ENCODE data around the gene HSD3B1. TPM values are rescaled to one million over a fixed set of nuclear protein-coding genes. Genes with fewer than 3 reads are reported as not detected.

The HSD3B1 gene
- total RNA-seq, 1 experiment from 2014 or later = not detected

GRCh38 chr1:119482517-119483425 is 24.2 kb upstream of the HSD3B1 start:
- BruUV-seq (replicated peaks) = no TSS peak
- Mint-ChIP-seq H3K4me1 (ENCODE audit: low read depth, unreplicated experiment) (no peaks in the 10 kb centered on the region), H3K9me3 (ENCODE audit: low read depth, unreplicated experiment) (no peaks in the 10 kb centered on the region), H3K27ac (ENCODE audit: unreplicated experiment) (no peak overlapping the region), H3K36me3 (ENCODE audit: insufficient read depth, unreplicated experiment) (no peaks in the 10 kb centered on the region), H3K4me3 (ENCODE audit: low read depth, unreplicated experiment) (no peak overlapping the region), H3K27me3 (ENCODE audit: unreplicated experiment) (peaks cover 62% of the 10 kb centered on the region)
- no peak for DNase-seq
- intact Hi-C loops (cut with micrococcal nuclease; ENCODE audit: unreplicated experiment) = no loop called here
- TF ChIP-seq, protein P1, sequence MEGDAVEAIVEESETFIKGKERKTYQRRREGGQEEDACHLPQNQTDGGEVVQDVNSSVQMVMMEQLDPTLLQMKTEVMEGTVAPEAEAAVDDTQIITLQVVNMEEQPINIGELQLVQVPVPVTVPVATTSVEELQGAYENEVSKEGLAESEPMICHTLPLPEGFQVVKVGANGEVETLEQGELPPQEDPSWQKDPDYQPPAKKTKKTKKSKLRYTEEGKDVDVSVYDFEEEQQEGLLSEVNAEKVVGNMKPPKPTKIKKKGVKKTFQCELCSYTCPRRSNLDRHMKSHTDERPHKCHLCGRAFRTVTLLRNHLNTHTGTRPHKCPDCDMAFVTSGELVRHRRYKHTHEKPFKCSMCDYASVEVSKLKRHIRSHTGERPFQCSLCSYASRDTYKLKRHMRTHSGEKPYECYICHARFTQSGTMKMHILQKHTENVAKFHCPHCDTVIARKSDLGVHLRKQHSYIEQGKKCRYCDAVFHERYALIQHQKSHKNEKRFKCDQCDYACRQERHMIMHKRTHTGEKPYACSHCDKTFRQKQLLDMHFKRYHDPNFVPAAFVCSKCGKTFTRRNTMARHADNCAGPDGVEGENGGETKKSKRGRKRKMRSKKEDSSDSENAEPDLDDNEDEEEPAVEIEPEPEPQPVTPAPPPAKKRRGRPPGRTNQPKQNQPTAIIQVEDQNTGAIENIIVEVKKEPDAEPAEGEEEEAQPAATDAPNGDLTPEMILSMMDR (IDR thresholded peaks at IDR 0.05; ENCODE audit: unreplicated experiment) = no peak
- CTCF ChIA-PET = no interaction called here

DNA sequence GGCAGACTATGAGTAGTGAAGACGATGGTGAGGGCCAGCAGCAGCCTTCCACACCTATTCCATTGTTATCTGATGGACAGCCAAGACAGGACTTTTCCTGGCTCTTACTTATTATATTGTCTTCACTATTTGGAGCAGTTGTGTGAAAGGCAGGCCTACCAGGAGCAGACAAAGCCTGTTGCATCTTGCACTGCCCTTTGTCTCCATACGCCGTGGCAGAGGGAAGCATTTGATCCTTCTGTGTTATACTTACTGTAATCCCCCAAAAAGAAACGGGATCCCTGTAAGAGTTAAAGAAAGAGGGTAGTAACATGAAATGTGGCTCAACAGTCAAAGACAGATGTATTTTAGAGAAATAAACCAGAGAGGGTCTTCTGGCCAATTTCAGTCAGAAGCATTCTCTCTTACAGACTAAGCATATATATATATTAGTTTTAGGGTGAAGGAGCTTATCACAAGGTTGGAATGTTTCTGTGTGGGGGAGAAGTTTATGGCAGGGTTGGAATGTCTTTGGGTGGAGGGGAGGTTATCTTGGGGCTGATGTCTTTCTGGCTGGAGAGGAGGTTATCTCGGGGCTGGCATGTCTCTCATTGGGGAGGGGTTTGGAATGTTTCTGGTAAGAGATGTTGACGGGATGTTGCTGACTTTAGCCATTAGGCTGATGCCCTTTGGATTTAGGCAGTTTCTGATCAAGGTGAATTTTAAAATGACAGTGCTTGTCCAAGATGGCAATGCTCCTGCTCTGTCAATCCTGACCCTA is 23.4 kb upstream of the HSD3B1 start:
- no peaks in the 10 kb centered on the region for H3K9me3 Mint-ChIP-seq (ENCODE audit: low read depth, unreplicated experiment)
- intact Hi-C loops (cut with micrococcal nuclease; ENCODE audit: unreplicated experiment) = no loop called here

GRCh38 chr1:119485201-119485600 is 21.8 kb upstream of the HSD3B1 start:
- TF ChIP-seq, protein P1 (IDR thresholded peaks at IDR 0.05; ENCODE audit: unreplicated experiment) = no peak
- intact Hi-C loops (cut with micrococcal nuclease; ENCODE audit: unreplicated experiment) = no loop called here
- peaks cover 70% of the 10 kb centered on the region for H3K27me3 Mint-ChIP-seq (ENCODE audit: unreplicated experiment)
- CTCF ChIA-PET = no interaction called here
- H3K36me3 Mint-ChIP-seq (ENCODE audit: insufficient read depth, unreplicated experiment) = no peaks in the 10 kb centered on the region
- no peaks in the 10 kb centered on the region for H3K9me3 Mint-ChIP-seq (ENCODE audit: low read depth, unreplicated experiment)
- no peak overlapping the region for H3K4me3 Mint-ChIP-seq (ENCODE audit: low read depth, unreplicated experiment)
- no peak for DNase-seq
- no peaks in the 10 kb centered on the region for H3K4me1 Mint-ChIP-seq (ENCODE audit: low read depth, unreplicated experiment)
- no TSS peak for BruUV-seq (replicated peaks)
- H3K27ac Mint-ChIP-seq (ENCODE audit: unreplicated experiment) = no peak overlapping the region

More for the DNA sequence above, 23.4 kb upstream of the HSD3B1 start:
- H3K4me1 Mint-ChIP-seq (ENCODE audit: low read depth, unreplicated experiment) = no peaks in the 10 kb centered on the region
- BruUV-seq (replicated peaks) = no TSS peak
- no peak for DNase-seq
- peaks cover 67% of the 10 kb centered on the region for H3K27me3 Mint-ChIP-seq (ENCODE audit: unreplicated experiment)
- CTCF ChIA-PET = no interaction called here
- no peak overlapping the region for H3K4me3 Mint-ChIP-seq (ENCODE audit: low read depth, unreplicated experiment)
- H3K36me3 Mint-ChIP-seq (ENCODE audit: insufficient read depth, unreplicated experiment) = no peaks in the 10 kb centered on the region
- TF ChIP-seq, protein P1 (IDR thresholded peaks at IDR 0.05; ENCODE audit: unreplicated experiment) = no peak
- no peak overlapping the region for H3K27ac Mint-ChIP-seq (ENCODE audit: unreplicated experiment)

GRCh38 chr1:119488216-119488615 is 18.8 kb upstream of the HSD3B1 start:
- Mint-ChIP-seq H3K27ac (ENCODE audit: unreplicated experiment) (no peak overlapping the region), H3K27me3 (ENCODE audit: unreplicated experiment) (peaks cover 62% of the 10 kb centered on the region), H3K36me3 (ENCODE audit: insufficient read depth, unreplicated experiment) (no peaks in the 10 kb centered on the region), H3K4me1 (ENCODE audit: low read depth, unreplicated experiment) (no peaks in the 10 kb centered on the region), H3K9me3 (ENCODE audit: low read depth, unreplicated experiment) (no peaks in the 10 kb centered on the region), H3K4me3 (ENCODE audit: low read depth, unreplicated experiment) (no peak overlapping the region)
- BruUV-seq (replicated peaks) = no TSS peak
- intact Hi-C loops (cut with micrococcal nuclease; ENCODE audit: unreplicated experiment) = no loop called here
- TF ChIP-seq, protein P1 (IDR thresholded peaks at IDR 0.05; ENCODE audit: unreplicated experiment) = no peak
- no peak for DNase-seq
- CTCF ChIA-PET = no interaction called here

Data from Calu3 (cell line).